K562 (cell line): ENCODE results near the gene ZP3. TPM values are rescaled to one million over a fixed set of nuclear protein-coding genes. Genes with fewer than 3 reads are reported as not detected.

Source experiments
- CCNT2 ChIP-seq: IDR thresholded peaks from 2 replicates; pipeline ENCODE4 v1.6.1; 2011; ENCODE audit warnings: borderline replicate concordance, low read depth, mild to moderate bottlenecking, moderate library complexity, mixed read lengths, low read length; ENCODE audit not compliant: insufficient read length; ENCODE audit errors: extremely low read depth
- CHCHD3 ChIP-seq: fragments of 250-450 bp; sonication (Bioruptor Pico); IDR thresholded peaks from 2 replicates; pipeline ENCODE4 v2.1.2; 2022; ENCODE audit warnings: mild to moderate bottlenecking
- DIDO1 ChIP-seq: fragments of 450-650 bp; IDR thresholded peaks from 2 replicates; pipeline ENCODE4 v1.6.1; 2016; ENCODE audit warnings: low read depth, missing biosample characterization, missing genetic modification characterization
- DMBX1 ChIP-seq: fragments of 250-450 bp; sonication (Bioruptor Pico); IDR thresholded peaks from 2 replicates; pipeline ENCODE4 v1.8.0; 2022; ENCODE audit warnings: inconsistent platforms, mild to moderate bottlenecking, moderate library complexity, borderline replicate concordance
- EP300 ChIP-seq: IDR thresholded peaks from 2 replicates; pipeline ENCODE4 v1.6.1; 2012; ENCODE audit warnings: low read length, improper control_type of control experiment
- EP400 ChIP-seq: fragments of 450-650 bp; IDR thresholded peaks from 2 replicates; pipeline ENCODE4 v1.6.1; 2017; ENCODE audit warnings: antibody characterized with exemption, mild to moderate bottlenecking, moderate library complexity
- JUN ChIP-seq, 2 experiments: sonication (generic) in 1 of 2; formaldehyde crosslinking in 1 of 2; IDR thresholded peaks; 2 replicates each; pipeline versions ENCODE4 v1.6.1 to v1.8.0; 2012 to 2022; ENCODE audit warnings: borderline replicate concordance in 2 of 2, mild to moderate bottlenecking in 2 of 2, improper control_type of control experiment in 1 of 2, low read depth in 1 of 2, low read length in 1 of 2, missing genetic modification reagents in 1 of 2
- KDM1A ChIP-seq, 2 experiments: fragments of 450-650 bp; IDR thresholded peaks; 2 replicates each; pipeline ENCODE4 v1.6.1; 2016; ENCODE audit warnings: mild to moderate bottlenecking in 2 of 2
- PHTF2 ChIP-seq: fragments of 250-450 bp; sonication (Bioruptor Pico); IDR thresholded peaks from 2 replicates; pipeline ENCODE4 v1.5.0; 2021; ENCODE audit warnings: mild to moderate bottlenecking
- POLR3A ChIP-seq: IDR thresholded peaks from 2 replicates; pipeline ENCODE4 v1.6.1; 2011; ENCODE audit warnings: borderline replicate concordance, mild to moderate bottlenecking, moderate library complexity; ENCODE audit not compliant: insufficient read length, insufficient read depth; ENCODE audit errors: extremely low read depth
- PRMT5 ChIP-seq: sonication (generic); formaldehyde crosslinking; IDR thresholded peaks from 2 replicates; pipeline ENCODE4 v1.5.0; 2020; ENCODE audit warnings: missing genetic modification reagents
- RUNX1 ChIP-seq: sonication (generic); IDR thresholded peaks from 2 replicates; pipeline ENCODE4 v1.6.1; 2016; ENCODE audit warnings: antibody characterized with exemption, low read depth
- SAFB2 ChIP-seq: fragments of 200-400 bp; formaldehyde crosslinking; IDR thresholded peaks from 2 replicates; pipeline ENCODE4 v1.6.1; 2018; ENCODE audit warnings: borderline replicate concordance, low read length, low read depth, moderate library complexity; ENCODE audit not compliant: severe bottlenecking
- SOX6 ChIP-seq: fragments of 450-650 bp; IDR thresholded peaks from 2 replicates; pipeline ENCODE4 v1.6.1; 2014; ENCODE audit warnings: mild to moderate bottlenecking
- TCF3 ChIP-seq: sonication (generic); formaldehyde crosslinking; IDR thresholded peaks from 2 replicates; pipeline ENCODE4 v1.4.0; 2020; ENCODE audit warnings: mild to moderate bottlenecking, missing genetic modification reagents
- THAP12 ChIP-seq: fragments of 250-450 bp; sonication (Bioruptor Pico); IDR thresholded peaks from 2 replicates; pipeline ENCODE4 v1.9.0; 2021; ENCODE audit warnings: mild to moderate bottlenecking, inconsistent platforms
- TSC22D4 ChIP-seq: fragments of 450-650 bp; IDR thresholded peaks from 2 replicates; pipeline ENCODE4 v1.6.1; 2016; ENCODE audit warnings: missing genetic modification characterization, missing biosample characterization, control low read depth
- ZNF121 ChIP-seq: sonication (generic); formaldehyde crosslinking; conservative IDR thresholded peaks from 2 replicates; pipeline ENCODE4 v1.8.0; 2022; ENCODE audit warnings: missing genetic modification reagents
- ZNF146 ChIP-seq: IDR thresholded peaks from one replicate; pipeline ENCODE4 v1.6.1; 2018; ENCODE audit warnings: missing compliant biosample characterization; ENCODE audit not compliant: unreplicated experiment
- ZNF311 ChIP-seq: fragments of 250-450 bp; sonication (Bioruptor Pico); IDR thresholded peaks from 2 replicates; pipeline ENCODE4 v1.4.0; 2020; ENCODE audit warnings: mild to moderate bottlenecking, moderate library complexity
- polyA plus RNA-seq, 8 experiments: library from polyadenylated mRNA; depleted of rRNA in 4 of 8; stranded (reverse) in 5 of 8; unstranded in 3 of 8; fragments of >200 nt; fragmentation: Nextera tagmentation in 2 of 8; fragmentation: Illumina TruSeq in 1 of 8; extraction: Ambion mirVana in 2 of 8; extraction: Trizol in 1 of 8; gene quantifications; 2 replicates each; pipeline versions ENCODE4 v1.2.1 to v1.2.3, GENCODE V29; 2011 to 2014; ENCODE audit warnings: inconsistent platforms in 1 of 8, missing spikeins in 1 of 8
- total RNA-seq, 7 experiments: library from RNA; depleted of rRNA in 6 of 7; stranded (reverse); fragments of >200 nt in 6 of 7; fragmentation: Illumina TruSeq in 2 of 7; extraction: Trizol in 2 of 7; gene quantifications; 2 replicates each; pipeline versions ENCODE4 v1.2.1 to v1.2.3, GENCODE V29; 2011 to 2021; ENCODE audit warnings: low replicate concordance in 1 of 7
- TF ChIP-seq, protein P1 (sequence below): sonication (generic); formaldehyde crosslinking; IDR thresholded peaks from 2 replicates; pipeline ENCODE4 v1.8.0; 2023; ENCODE audit warnings: missing genetic modification reagents, mild to moderate bottlenecking, borderline replicate concordance

The ZP3 gene
- total and polyA plus RNA-seq, 9 of the 15 experiments (the other 6 are each of a cell fraction or from before 2014, with no cell fraction given), result 1.4 to 3.8 (median 2.4) TPM

- TF ChIP-seq KDM1A (IDR thresholded peaks at IDR 0.05) (peak; percentile 90 to 93), ZNF311 (CRISPR knock-in tag) (no peak), PHTF2 (no peak), POLR3A (no peak), ZNF146 (CRISPR knock-in tag) (peak; percentile 15), JUN (IDR thresholded peaks at IDR 0.05; ENCODE audit: borderline replicate concordance, low read depth, low read length) (no peak; the same call in 1 of the 2 replicates), JUN (CRISPR knock-in tag; IDR thresholded peaks at IDR 0.05; ENCODE audit: borderline replicate concordance) (peak; percentile 87; the same call in 1 of the 2 replicates), EP400 (peak; percentile 95), SOX6 (no peak), DMBX1 (CRISPR knock-in tag) (peak; percentile 75), EP300 (no peak), SAFB2 (no peak), THAP12 (peak; percentile 79), ZNF121 (CRISPR knock-in tag) (peak; percentile 30; the same call in 1 of the 2 replicates), DIDO1 (tag) (no peak), CHCHD3 (CRISPR knock-in tag) (no peak), RUNX1 (no peak), PRMT5 (CRISPR knock-in tag) (no peak), CCNT2 (peak; percentile 63), TCF3 (no peak), TSC22D4 (tag) (no peak)
- TF ChIP-seq, protein P1, sequence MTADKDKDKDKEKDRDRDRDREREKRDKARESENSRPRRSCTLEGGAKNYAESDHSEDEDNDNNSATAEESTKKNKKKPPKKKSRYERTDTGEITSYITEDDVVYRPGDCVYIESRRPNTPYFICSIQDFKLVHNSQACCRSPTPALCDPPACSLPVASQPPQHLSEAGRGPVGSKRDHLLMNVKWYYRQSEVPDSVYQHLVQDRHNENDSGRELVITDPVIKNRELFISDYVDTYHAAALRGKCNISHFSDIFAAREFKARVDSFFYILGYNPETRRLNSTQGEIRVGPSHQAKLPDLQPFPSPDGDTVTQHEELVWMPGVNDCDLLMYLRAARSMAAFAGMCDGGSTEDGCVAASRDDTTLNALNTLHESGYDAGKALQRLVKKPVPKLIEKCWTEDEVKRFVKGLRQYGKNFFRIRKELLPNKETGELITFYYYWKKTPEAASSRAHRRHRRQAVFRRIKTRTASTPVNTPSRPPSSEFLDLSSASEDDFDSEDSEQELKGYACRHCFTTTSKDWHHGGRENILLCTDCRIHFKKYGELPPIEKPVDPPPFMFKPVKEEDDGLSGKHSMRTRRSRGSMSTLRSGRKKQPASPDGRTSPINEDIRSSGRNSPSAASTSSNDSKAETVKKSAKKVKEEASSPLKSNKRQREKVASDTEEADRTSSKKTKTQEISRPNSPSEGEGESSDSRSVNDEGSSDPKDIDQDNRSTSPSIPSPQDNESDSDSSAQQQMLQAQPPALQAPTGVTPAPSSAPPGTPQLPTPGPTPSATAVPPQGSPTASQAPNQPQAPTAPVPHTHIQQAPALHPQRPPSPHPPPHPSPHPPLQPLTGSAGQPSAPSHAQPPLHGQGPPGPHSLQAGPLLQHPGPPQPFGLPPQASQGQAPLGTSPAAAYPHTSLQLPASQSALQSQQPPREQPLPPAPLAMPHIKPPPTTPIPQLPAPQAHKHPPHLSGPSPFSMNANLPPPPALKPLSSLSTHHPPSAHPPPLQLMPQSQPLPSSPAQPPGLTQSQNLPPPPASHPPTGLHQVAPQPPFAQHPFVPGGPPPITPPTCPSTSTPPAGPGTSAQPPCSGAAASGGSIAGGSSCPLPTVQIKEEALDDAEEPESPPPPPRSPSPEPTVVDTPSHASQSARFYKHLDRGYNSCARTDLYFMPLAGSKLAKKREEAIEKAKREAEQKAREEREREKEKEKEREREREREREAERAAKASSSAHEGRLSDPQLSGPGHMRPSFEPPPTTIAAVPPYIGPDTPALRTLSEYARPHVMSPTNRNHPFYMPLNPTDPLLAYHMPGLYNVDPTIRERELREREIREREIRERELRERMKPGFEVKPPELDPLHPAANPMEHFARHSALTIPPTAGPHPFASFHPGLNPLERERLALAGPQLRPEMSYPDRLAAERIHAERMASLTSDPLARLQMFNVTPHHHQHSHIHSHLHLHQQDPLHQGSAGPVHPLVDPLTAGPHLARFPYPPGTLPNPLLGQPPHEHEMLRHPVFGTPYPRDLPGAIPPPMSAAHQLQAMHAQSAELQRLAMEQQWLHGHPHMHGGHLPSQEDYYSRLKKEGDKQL, result no peak
Observed at GRCh38 chr7:76397409-76398183, 27.2 kb upstream of the ZP3 start (continued).
